NB4 (cell line): ENCODE measurements around the gene FRAS1.

Experiments used
- CTCF ChIP-seq: IDR thresholded peaks from one replicate; pipeline ENCODE4 v1.5.1; 2012; ENCODE audit warnings: low read depth, low read length
- POLR2A ChIP-seq: IDR thresholded peaks from 2 replicates; pipeline ENCODE4 v1.6.1; 2011; ENCODE audit warnings: mild to moderate bottlenecking; ENCODE audit not compliant: insufficient read length; ENCODE audit errors: extremely low read depth

GRCh38 chr4:78424461-78424860 is 367.3 kb downstream of the FRAS1 start:
- TF ChIP-seq CTCF = no peak
- TF ChIP-seq POLR2A = no peak
